LNCaP clone FGC (cell line): Measurements from ENCODE around the gene CFAP100.

Experiments
- DNase-seq: peaks from one replicate; pipeline ENCODE4 v3.0.0-alpha.2; 2011; ENCODE audit warnings: low read depth
- H3K4me3 ChIP-seq: 2 replicates; pipeline ENCODE4 v1.5.1; 2011; ENCODE audit warnings: mild to moderate bottlenecking, low read depth, low read length, control low read depth
- CTCF ChIP-seq: IDR thresholded peaks from 2 replicates; pipeline ENCODE4 v1.5.1; 2012; ENCODE audit warnings: mild to moderate bottlenecking; ENCODE audit not compliant: control insufficient read depth, insufficient read depth; ENCODE audit errors: extremely low read depth

The CFAP100 gene

GRCh38 chr3:126402666-126403302 is 8.1 kb downstream of the CFAP100 start:
- no peak overlapping the region for H3K4me3 ChIP-seq
- TF ChIP-seq CTCF = no peak
- no peak for DNase-seq

GRCh38 chr3:126406389-126407296 is 11.9 kb downstream of the CFAP100 start:
- DNase-seq = no peak
- no peak overlapping the region for H3K4me3 ChIP-seq
- no peak for TF ChIP-seq CTCF

GRCh38 chr3:126407412-126408044 is 12.8 kb downstream of the CFAP100 start:
- H3K4me3 ChIP-seq = no peak overlapping the region
- no peak for DNase-seq
- no peak for TF ChIP-seq CTCF

GRCh38 chr3:126408099-126408498 is 13.4 kb downstream of the CFAP100 start:
- no peak for TF ChIP-seq CTCF
- no peak overlapping the region for H3K4me3 ChIP-seq
- no peak for DNase-seq

GRCh38 chr3:126412841-126413692 is 18.4 kb downstream of the CFAP100 start:
- H3K4me3 ChIP-seq = no peak overlapping the region
- no peak for DNase-seq
- no peak for TF ChIP-seq CTCF

- no peak for DNase-seq
- no peak for TF ChIP-seq CTCF
- no peak overlapping the region for H3K4me3 ChIP-seq
Observed at GRCh38 chr3:126413693-126414080, 19.0 kb downstream of the CFAP100 start.
